ENCODE data around the gene RXRA.

Gene RXRA

GRCh38 chr9:134378901-134379338 is 52.7 kb downstream of the RXRA start:
- Histone ChIP-seq H3K36me3 (0 out of 22 replicates have a peak, but pooled peaks cover 0 to 4% (median 0%) of the 10 kb centered on the region in 11 experiments), H3K9ac (peak overlapping the region in 7 of 11 experiments; percentile 10 to 66 (median 47); a peak in 10 of 22 replicates), H3K27me3 (no peaks in the 10 kb centered on the region), H3K27ac (peak overlapping the region in 1 of 11 experiments; percentile 35; a peak in 1 of 22 replicates), H3K4me1 (peaks cover 98 to 99% (median 98%) of the 10 kb centered on the region in 10 experiments), H3K4me3 (no peak overlapping the region), H3K9me3 (replicated peaks in 1 of 11) (no peaks in the 10 kb centered on the region), H4K20me1 (peaks cover 98 to 100% (median 99%) of the 10 kb centered on the region in 11 experiments), H3K4me2 (peak overlapping the region; percentile 72 to 98 (median 92))
- TF ChIP-seq Cebpa-rat (IDR thresholded peaks at IDR 0.05) = no peak

GRCh38 chr9:134379831-134380365 is 53.6 kb downstream of the RXRA start:
- no peak overlapping the region for H3K4me3 ChIP-seq
- H4K20me1 ChIP-seq = peaks cover 98 to 100% (median 99%) of the 10 kb centered on the region in 11 experiments
- peak overlapping the region in 4 of 11 experiments; percentile 10 to 66 (median 41); a peak in 5 of 22 replicates for H3K9ac ChIP-seq
- no peak overlapping the region for H3K27ac ChIP-seq
- no peaks in the 10 kb centered on the region for H3K9me3 ChIP-seq (replicated peaks in 1 of 11)
- H3K27me3 ChIP-seq = no peaks in the 10 kb centered on the region
- H3K4me1 ChIP-seq = peaks cover 98 to 99% (median 98%) of the 10 kb centered on the region in 10 experiments
- TF ChIP-seq Cebpa-rat (IDR thresholded peaks at IDR 0.05) = no peak
- H3K4me2 ChIP-seq = peak overlapping the region; percentile 72 to 98 (median 92); a peak in 19 of 22 replicates
- H3K36me3 ChIP-seq = no peaks in the 10 kb centered on the region

GRCh38 chr9:134380542-134381271 is 54.5 kb downstream of the RXRA start:
- peak overlapping the region; percentile 82 to 98 (median 93); a peak in 21 of 22 replicates for H3K4me2 ChIP-seq

GRCh38 chr9:134381272-134381661 is 55.0 kb downstream of the RXRA start:
- H3K4me1 ChIP-seq = peaks cover 100% of the 10 kb centered on the region in 10 experiments
- H3K36me3 ChIP-seq = peaks cover 0 to 1% (median 0%) of the 10 kb centered on the region in 11 experiments; a peak in 1 of 22 replicates
- H3K9me3 ChIP-seq (replicated peaks in 1 of 11) = no peaks in the 10 kb centered on the region
- peak overlapping the region; percentile 82 to 98 (median 93) for H3K4me2 ChIP-seq
- no peak overlapping the region for H3K27ac ChIP-seq
- no peak for TF ChIP-seq Cebpa-rat (IDR thresholded peaks at IDR 0.05)
- peak overlapping the region in 6 of 11 experiments; percentile 44 to 66 (median 54); a peak in 5 of 22 replicates for H3K9ac ChIP-seq
- no peaks in the 10 kb centered on the region for H3K27me3 ChIP-seq
- peaks cover 100% of the 10 kb centered on the region in 11 experiments for H4K20me1 ChIP-seq
- no peak overlapping the region for H3K4me3 ChIP-seq

More at GRCh38 chr9:134380542-134381271, 54.5 kb downstream of the RXRA start:
- H3K27me3 ChIP-seq = no peaks in the 10 kb centered on the region
- H3K4me1 ChIP-seq = peaks cover 98 to 99% (median 99%) of the 10 kb centered on the region in 10 experiments
- H3K27ac ChIP-seq = no peak overlapping the region
- peak overlapping the region in 5 of 11 experiments; percentile 20 to 66 (median 44); a peak in 6 of 22 replicates for H3K9ac ChIP-seq
- peaks cover 99 to 100% (median 99%) of the 10 kb centered on the region in 11 experiments for H4K20me1 ChIP-seq
- H3K36me3 ChIP-seq = no peaks in the 10 kb centered on the region
- no peaks in the 10 kb centered on the region for H3K9me3 ChIP-seq (replicated peaks in 1 of 11)
- no peak for TF ChIP-seq Cebpa-rat (IDR thresholded peaks at IDR 0.05)
- no peak overlapping the region for H3K4me3 ChIP-seq

- peaks cover 99 to 100% (median 100%) of the 10 kb centered on the region in 10 experiments for H3K4me1 ChIP-seq
These were observed 55.6 kb downstream of the RXRA start for GRCh38 chr9:134381671-134382516.

GRCh38 chr9:134382733-134383132 is 56.5 kb downstream of the RXRA start:
- Histone ChIP-seq H3K27ac (peak overlapping the region in 3 of 11 experiments; percentile 4 to 46 (median 44); a peak in 5 of 22 replicates), H3K9ac (peak overlapping the region in 10 of 11 experiments; percentile 32 to 60 (median 46); a peak in 15 of 22 replicates), H3K9me3 (replicated peaks in 1 of 11) (no peaks in the 10 kb centered on the region), H4K20me1 (peaks cover 100% of the 10 kb centered on the region in 11 experiments), H3K27me3 (no peaks in the 10 kb centered on the region), H3K4me3 (peak overlapping the region in 1 of 10 experiments; percentile 29; a peak in 3 of 20 replicates), H3K4me2 (peak overlapping the region; percentile 82 to 98 (median 93)), H3K36me3 (peaks cover 0 to 9% (median 0%) of the 10 kb centered on the region in 11 experiments; a peak in 2 of 22 replicates), H3K4me1 (peaks cover 99 to 100% (median 100%) of the 10 kb centered on the region in 10 experiments)
- TF ChIP-seq Cebpa-rat (IDR thresholded peaks at IDR 0.05) = no peak

More at GRCh38 chr9:134381671-134382516, 55.6 kb downstream of the RXRA start:
- H3K27me3 ChIP-seq = no peaks in the 10 kb centered on the region
- no peak for TF ChIP-seq Cebpa-rat (IDR thresholded peaks at IDR 0.05)
- peaks cover 0 to 7% (median 0%) of the 10 kb centered on the region in 11 experiments; a peak in 2 of 22 replicates for H3K36me3 ChIP-seq
- peak overlapping the region in 6 of 11 experiments; percentile 4 to 46 (median 18); a peak in 6 of 22 replicates for H3K27ac ChIP-seq
- peak overlapping the region; percentile 4 to 66 (median 44); a peak in 16 of 22 replicates for H3K9ac ChIP-seq
- peak overlapping the region; percentile 82 to 98 (median 93) for H3K4me2 ChIP-seq
- no peaks in the 10 kb centered on the region for H3K9me3 ChIP-seq (replicated peaks in 1 of 11)
- peaks cover 100% of the 10 kb centered on the region in 11 experiments for H4K20me1 ChIP-seq
- H3K4me3 ChIP-seq = peak overlapping the region in 3 of 10 experiments; percentile 29 to 49 (median 30); a peak in 6 of 20 replicates

GRCh38 chr9:134383148-134383547 is 56.9 kb downstream of the RXRA start:
- H3K4me3 ChIP-seq = no peak overlapping the region; a peak in 1 of 20 replicates
- peak overlapping the region in 3 of 11 experiments; percentile 4 to 46 (median 44); a peak in 1 of 22 replicates for H3K27ac ChIP-seq
- no peaks in the 10 kb centered on the region for H3K27me3 ChIP-seq
- H3K4me2 ChIP-seq = peak overlapping the region; percentile 82 to 98 (median 93)
- peaks cover 0 to 9% (median 0%) of the 10 kb centered on the region in 11 experiments; a peak in 2 of 22 replicates for H3K36me3 ChIP-seq
- peaks cover 98 to 100% (median 100%) of the 10 kb centered on the region in 10 experiments for H3K4me1 ChIP-seq
- H3K9me3 ChIP-seq (replicated peaks in 1 of 11) = no peaks in the 10 kb centered on the region
- TF ChIP-seq Cebpa-rat (IDR thresholded peaks at IDR 0.05) = no peak
- peaks cover 100% of the 10 kb centered on the region in 11 experiments for H4K20me1 ChIP-seq
- H3K9ac ChIP-seq = peak overlapping the region in 7 of 11 experiments; percentile 27 to 60 (median 49); a peak in 6 of 22 replicates

All from BLaER1 treated with 17β-estradiol and CSF1 and Interleukin-3, amounts not matched to agents 10 nM and 100 nM (cell line).